Measurements from ENCODE around the gene KLHDC9. TPM values are rescaled to one million over a fixed set of nuclear protein-coding genes. Genes with fewer than 3 reads are reported as not detected.

Gene KLHDC9, protein sequence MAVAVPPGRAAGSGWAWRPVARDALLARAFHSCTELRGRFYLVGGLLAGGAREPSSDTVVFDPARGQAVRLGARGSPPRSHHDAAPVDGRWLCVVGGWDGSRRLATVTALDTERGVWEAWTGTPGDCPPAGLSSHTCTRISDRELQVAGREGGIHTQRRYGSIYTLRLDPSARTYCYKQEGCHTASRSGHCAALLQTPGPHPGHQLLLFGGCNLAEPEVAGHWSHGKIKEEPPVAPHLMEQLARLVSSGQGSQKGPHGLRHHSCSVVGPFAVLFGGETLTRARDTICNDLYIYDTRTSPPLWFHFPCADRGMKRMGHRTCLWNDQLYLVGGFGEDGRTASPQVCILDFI
- 3.2 TPM for total RNA-seq
- long read RNA-seq, partial matches to known transcripts, result 0 of 4 reads
- long read RNA-seq, other reads (novel, unspliced or antisense), result 1 of 4 reads

DNA sequence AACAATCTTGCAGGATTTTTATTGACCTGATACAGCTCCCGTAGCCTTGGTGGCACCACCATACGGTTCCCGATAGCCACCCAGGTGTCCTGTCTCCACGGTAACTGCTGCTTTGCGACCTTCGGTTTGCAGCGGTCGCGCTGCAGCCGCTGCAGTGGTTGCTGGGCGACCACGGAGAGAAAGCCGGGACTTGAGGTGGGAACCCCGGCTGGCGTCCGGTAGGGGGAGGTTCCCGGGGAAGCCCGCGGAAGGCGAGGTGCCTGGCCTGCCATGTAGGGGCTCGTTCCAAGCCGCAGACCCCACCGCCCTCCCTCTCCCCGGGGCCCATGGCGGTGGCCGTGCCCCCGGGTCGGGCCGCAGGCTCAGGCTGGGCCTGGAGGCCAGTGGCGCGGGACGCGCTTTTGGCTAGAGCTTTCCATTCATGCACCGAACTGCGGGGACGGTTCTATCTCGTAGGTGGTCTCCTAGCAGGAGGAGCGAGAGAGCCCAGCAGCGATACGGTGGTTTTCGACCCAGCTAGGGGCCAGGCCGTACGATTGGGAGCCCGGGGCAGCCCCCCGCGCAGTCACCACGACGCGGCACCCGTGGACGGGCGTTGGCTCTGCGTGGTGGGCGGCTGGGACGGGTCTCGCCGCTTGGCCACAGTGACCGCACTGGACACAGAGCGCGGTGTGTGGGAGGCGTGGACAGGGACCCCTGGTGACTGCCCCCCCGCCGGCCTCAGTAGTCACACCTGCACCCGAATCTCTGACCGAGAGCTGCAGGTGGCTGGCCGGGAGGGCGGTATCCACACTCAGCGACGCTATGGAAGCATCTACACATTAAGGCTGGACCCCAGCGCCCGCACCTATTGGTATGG lies at the start of gene KLHDC9:
KLHDC9 (plus strand) TSS at position 152 of the 859 bp plus-strand sequence; CDS start at position 327, 175 bp downstream.
- intact Hi-C loops (cut with DNase I), result loop anchor here (5.0 kb wide), 1 partner anchor 106 kb away; no protein-coding TSS in a partner anchor
- DNase-seq (peak; percentile 92), ATAC-seq (peak; percentile 89)
- Histone ChIP-seq H3K9me3 (no peaks in the 10 kb centered on the region), H3K27me3 (no peaks in the 10 kb centered on the region), H3K36me3 (peaks cover 31% of the 10 kb centered on the region), H3K4me1 (peaks cover 19% of the 10 kb centered on the region), H3K27ac (peak within 1 kb of the TSS; percentile 66), H3K4me3 (peak within 1 kb of the TSS; percentile 65)
- TF ChIP-seq, protein P1, sequence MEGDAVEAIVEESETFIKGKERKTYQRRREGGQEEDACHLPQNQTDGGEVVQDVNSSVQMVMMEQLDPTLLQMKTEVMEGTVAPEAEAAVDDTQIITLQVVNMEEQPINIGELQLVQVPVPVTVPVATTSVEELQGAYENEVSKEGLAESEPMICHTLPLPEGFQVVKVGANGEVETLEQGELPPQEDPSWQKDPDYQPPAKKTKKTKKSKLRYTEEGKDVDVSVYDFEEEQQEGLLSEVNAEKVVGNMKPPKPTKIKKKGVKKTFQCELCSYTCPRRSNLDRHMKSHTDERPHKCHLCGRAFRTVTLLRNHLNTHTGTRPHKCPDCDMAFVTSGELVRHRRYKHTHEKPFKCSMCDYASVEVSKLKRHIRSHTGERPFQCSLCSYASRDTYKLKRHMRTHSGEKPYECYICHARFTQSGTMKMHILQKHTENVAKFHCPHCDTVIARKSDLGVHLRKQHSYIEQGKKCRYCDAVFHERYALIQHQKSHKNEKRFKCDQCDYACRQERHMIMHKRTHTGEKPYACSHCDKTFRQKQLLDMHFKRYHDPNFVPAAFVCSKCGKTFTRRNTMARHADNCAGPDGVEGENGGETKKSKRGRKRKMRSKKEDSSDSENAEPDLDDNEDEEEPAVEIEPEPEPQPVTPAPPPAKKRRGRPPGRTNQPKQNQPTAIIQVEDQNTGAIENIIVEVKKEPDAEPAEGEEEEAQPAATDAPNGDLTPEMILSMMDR (IDR thresholded peaks at IDR 0.05), result peak; percentile 17

DNA sequence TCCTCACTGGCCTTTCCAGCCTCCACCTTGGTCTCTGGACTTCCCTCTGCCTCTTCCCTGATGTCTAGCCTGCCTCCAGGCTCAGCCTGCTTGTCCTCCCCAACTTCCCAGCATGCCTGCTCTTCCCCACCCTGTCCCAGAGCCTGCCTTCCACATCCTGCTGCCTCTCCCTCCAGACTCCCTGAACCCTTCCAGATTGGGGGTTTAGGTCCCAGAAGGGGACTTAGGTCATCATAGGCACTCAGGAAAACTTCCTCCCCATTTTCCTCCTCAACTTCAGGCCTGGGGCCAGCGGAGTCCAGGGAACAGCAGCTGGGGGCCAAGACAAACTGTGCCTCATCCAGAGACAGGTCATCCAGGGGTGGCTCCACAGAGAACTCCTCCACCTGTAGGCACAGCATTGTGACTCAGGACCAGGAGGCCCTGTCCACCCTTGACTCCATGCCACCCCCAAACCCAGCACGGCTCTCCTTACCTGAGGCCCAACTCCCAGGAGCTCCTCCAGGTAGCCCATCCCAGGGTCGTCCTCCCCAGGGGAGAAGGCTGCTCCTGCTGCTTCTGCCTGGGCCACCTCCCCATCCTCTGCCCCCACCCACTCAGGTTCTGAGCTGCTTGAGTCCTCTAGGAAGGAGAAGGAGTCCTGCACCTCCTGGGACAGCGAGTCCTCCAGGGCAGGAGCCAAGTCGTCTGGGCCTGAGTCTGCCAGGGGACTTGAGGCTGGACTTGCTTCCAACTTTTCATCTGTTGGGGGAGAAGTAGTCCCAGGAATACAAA lies 49.0 kb upstream of the KLHDC9 start:
- H3K9me3 ChIP-seq, result no peaks in the 10 kb centered on the region
- peaks cover 4% of the 10 kb centered on the region for H3K4me1 ChIP-seq
- ATAC-seq, result no peak
- H3K36me3 ChIP-seq, result peaks cover 6% of the 10 kb centered on the region
- no peak overlapping the region for H3K4me3 ChIP-seq
- TF ChIP-seq, protein P1 (IDR thresholded peaks at IDR 0.05), result no peak
- H3K27me3 ChIP-seq, result no peaks in the 10 kb centered on the region
- H3K27ac ChIP-seq, result no peak overlapping the region
- intact Hi-C loops (cut with DNase I), result no loop called here
- DNase-seq, result peak; percentile 51

DNA sequence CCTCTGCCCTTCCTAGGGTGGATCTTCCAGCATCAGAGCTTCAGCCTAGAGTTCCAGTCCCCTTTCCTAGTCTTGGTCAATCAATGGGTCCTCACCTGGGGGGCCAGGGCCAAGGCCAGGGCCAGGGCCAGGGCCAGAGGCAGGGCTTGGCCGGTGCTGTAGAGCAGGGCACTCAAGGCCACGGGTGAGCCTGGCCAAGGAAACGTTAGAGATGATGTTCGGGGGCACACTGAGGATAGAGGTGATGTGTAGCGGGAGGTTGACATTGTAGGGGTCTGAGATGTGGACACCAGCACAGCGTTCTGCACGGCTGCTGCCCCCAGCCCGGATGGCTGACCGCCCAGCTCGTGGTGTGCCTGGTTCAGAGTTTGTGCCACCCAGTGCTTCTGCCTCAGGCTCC lies 46.9 kb upstream of the KLHDC9 start:
- no peak for ATAC-seq
- peaks cover 9% of the 10 kb centered on the region for H3K36me3 ChIP-seq
- no peak for DNase-seq

DNA sequence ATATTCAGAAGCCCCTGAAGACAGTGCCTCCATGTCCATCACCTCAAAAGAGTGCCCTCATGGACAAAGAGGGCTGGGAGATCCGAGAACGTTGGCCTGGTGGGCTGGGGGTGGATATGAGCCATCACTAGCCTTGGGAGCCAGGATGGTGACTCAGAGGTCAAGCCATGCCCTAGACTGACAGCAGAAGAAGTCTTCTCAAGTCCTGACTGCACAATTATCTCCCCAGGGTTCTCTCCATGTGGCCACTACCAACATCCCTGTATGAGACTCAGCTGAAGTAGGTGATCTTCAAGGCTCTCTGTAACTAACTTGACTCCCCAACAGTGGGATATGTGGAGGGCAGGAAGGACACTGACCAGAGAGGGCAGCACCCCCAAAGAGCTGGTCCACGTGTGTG lies 45.3 kb upstream of the KLHDC9 start:
- TF ChIP-seq, protein P1 (IDR thresholded peaks at IDR 0.05), result no peak
- Histone ChIP-seq H3K9me3 (no peaks in the 10 kb centered on the region), H3K4me3 (no peak overlapping the region), H3K4me1 (no peaks in the 10 kb centered on the region), H3K36me3 (peaks cover 9% of the 10 kb centered on the region), H3K27me3 (no peaks in the 10 kb centered on the region), H3K27ac (no peak overlapping the region)
- ATAC-seq (no peak), DNase-seq (no peak)
- intact Hi-C loops (cut with DNase I), result no loop called here

More for the DNA sequence above, 46.9 kb upstream of the KLHDC9 start:
- Histone ChIP-seq H3K4me3 (no peak overlapping the region), H3K27me3 (no peaks in the 10 kb centered on the region), H3K9me3 (no peaks in the 10 kb centered on the region), H3K27ac (no peak overlapping the region), H3K4me1 (no peaks in the 10 kb centered on the region)
- TF ChIP-seq, protein P1 (IDR thresholded peaks at IDR 0.05), result no peak
- intact Hi-C loops (cut with DNase I), result no loop called here

DNA sequence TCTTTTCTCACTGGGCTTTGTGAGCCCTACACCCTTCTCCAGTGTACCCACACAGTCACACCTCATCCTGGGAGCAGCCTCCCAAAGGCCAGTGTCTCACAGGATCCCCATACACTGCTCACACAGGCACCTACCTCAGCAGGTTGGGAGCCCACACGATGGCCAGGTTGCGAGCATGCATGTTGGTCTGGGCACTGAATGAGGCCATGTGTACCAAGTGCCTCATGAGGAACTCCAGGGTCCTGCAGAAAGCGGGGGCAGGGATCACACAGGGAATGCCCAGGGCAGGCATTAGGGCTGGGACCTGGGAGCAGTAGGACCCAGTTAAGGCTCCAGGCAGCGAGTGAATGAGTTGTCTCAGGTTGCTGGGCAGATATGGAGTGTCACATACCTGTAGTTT lies 43.9 kb upstream of the KLHDC9 start:
- Histone ChIP-seq H3K36me3 (peaks cover 5% of the 10 kb centered on the region), H3K27ac (no peak overlapping the region), H3K4me3 (no peak overlapping the region), H3K4me1 (no peaks in the 10 kb centered on the region), H3K9me3 (no peaks in the 10 kb centered on the region), H3K27me3 (no peaks in the 10 kb centered on the region)
- no peak for ATAC-seq
- TF ChIP-seq, protein P1 (IDR thresholded peaks at IDR 0.05), result no peak
- DNase-seq, result no peak
- intact Hi-C loops (cut with DNase I), result no loop called here

Measured in upper lobe of right lung (tissue), 1 donor.